ENCODE data around the gene RBM20. TPM values are rescaled to one million over a fixed set of nuclear protein-coding genes. Genes with fewer than 3 reads are reported as not detected.
A peak's percentile ranks its signal among the peaks of the same experiment; 100 is the strongest.

The RBM20 gene
- polyA plus RNA-seq, 1 donor = 0.96 TPM

- H3K4me1 ChIP-seq (ENCODE audit: control insufficient read depth, insufficient read depth, low read length) = peaks cover 36% of the 10 kb centered on the region
- H3K27me3 ChIP-seq (ENCODE audit: control insufficient read depth, insufficient read depth, low read length) = no peaks in the 10 kb centered on the region
- peak overlapping the region; percentile 96 for H3K27ac ChIP-seq (ENCODE audit: low read length)
- peak; percentile 76 to 89 for DNase-seq
- no peak overlapping the region for H3K4me3 ChIP-seq (ENCODE audit: low read length)
- H3K36me3 ChIP-seq (ENCODE audit: control insufficient read depth, insufficient read depth, low read length) = no peaks in the 10 kb centered on the region
- H3K9me3 ChIP-seq (ENCODE audit: control insufficient read depth, low read depth, low read length) = no peaks in the 10 kb centered on the region
- WGBS (ENCODE audit: insufficient coverage, low lambda C conversion rate) = 20% methylated on average over 1 of the region's 4 CpGs
These were observed 130.9 kb downstream of the RBM20 start for GRCh38 chr10:110775020-110775375.

GRCh38 chr10:110775406-110775805 is 131.3 kb downstream of the RBM20 start:
- Histone ChIP-seq H3K4me3 (ENCODE audit: low read length) (no peak overlapping the region), H3K9me3 (ENCODE audit: control insufficient read depth, low read depth, low read length) (no peaks in the 10 kb centered on the region), H3K36me3 (ENCODE audit: control insufficient read depth, insufficient read depth, low read length) (no peaks in the 10 kb centered on the region), H3K27me3 (ENCODE audit: control insufficient read depth, insufficient read depth, low read length) (no peaks in the 10 kb centered on the region), H3K27ac (ENCODE audit: low read length) (peak overlapping the region; percentile 96), H3K4me1 (ENCODE audit: control insufficient read depth, insufficient read depth, low read length) (peaks cover 36% of the 10 kb centered on the region)
- no CpG with 5 or more reads among the region's 4 CpGs for WGBS (ENCODE audit: insufficient coverage, low lambda C conversion rate)
- no peak for DNase-seq

DNA sequence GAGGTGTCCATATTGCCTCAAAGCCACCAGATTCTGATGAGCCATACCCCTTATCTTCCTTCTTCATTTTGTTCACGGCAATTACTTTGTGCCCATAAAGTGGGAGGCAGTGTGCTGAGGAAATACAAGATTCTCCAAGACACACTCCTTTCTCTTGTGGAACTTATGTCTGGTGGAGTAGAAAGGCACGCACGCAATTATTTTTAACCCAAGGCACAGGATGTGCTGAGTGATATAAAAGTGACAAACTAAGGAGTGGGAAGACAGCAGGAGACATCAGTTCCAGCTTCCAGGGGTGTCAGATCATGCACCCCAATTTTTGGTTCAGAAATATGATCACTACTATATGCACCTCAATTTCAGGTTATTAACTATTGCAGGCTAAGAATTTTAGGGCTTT is 132.9 kb downstream of the RBM20 start:
- peaks cover 36% of the 10 kb centered on the region for H3K4me1 ChIP-seq (ENCODE audit: control insufficient read depth, insufficient read depth, low read length)
- WGBS (ENCODE audit: insufficient coverage, low lambda C conversion rate) = no CpG with 5 or more reads among the region's 3 CpGs
- H3K4me3 ChIP-seq (ENCODE audit: low read length) = no peak overlapping the region
- H3K9me3 ChIP-seq (ENCODE audit: control insufficient read depth, low read depth, low read length) = no peaks in the 10 kb centered on the region
- H3K27ac ChIP-seq (ENCODE audit: low read length) = peak overlapping the region; percentile 3
- H3K27me3 ChIP-seq (ENCODE audit: control insufficient read depth, insufficient read depth, low read length) = no peaks in the 10 kb centered on the region
- no peaks in the 10 kb centered on the region for H3K36me3 ChIP-seq (ENCODE audit: control insufficient read depth, insufficient read depth, low read length)
- DNase-seq = no peak

GRCh38 chr10:110777661-110778060 is 133.5 kb downstream of the RBM20 start:
- no peaks in the 10 kb centered on the region for H3K9me3 ChIP-seq (ENCODE audit: control insufficient read depth, low read depth, low read length)
- no CpG with 5 or more reads among the region's 4 CpGs for WGBS (ENCODE audit: insufficient coverage, low lambda C conversion rate)
- no peak for DNase-seq

GRCh38 chr10:110778211-110778610 is 134.1 kb downstream of the RBM20 start:
- H3K4me3 ChIP-seq (ENCODE audit: low read length) = no peak overlapping the region
- H3K36me3 ChIP-seq (ENCODE audit: control insufficient read depth, insufficient read depth, low read length) = no peaks in the 10 kb centered on the region
- H3K27me3 ChIP-seq (ENCODE audit: control insufficient read depth, insufficient read depth, low read length) = no peaks in the 10 kb centered on the region
- WGBS (ENCODE audit: insufficient coverage, low lambda C conversion rate) = 80% methylated on average over 1 of the region's 1 CpG
- DNase-seq = no peak
- peaks cover 32% of the 10 kb centered on the region for H3K4me1 ChIP-seq (ENCODE audit: control insufficient read depth, insufficient read depth, low read length)
- H3K27ac ChIP-seq (ENCODE audit: low read length) = no peak overlapping the region
- no peaks in the 10 kb centered on the region for H3K9me3 ChIP-seq (ENCODE audit: control insufficient read depth, low read depth, low read length)

More at GRCh38 chr10:110777661-110778060, 133.5 kb downstream of the RBM20 start:
- H3K4me3 ChIP-seq (ENCODE audit: low read length) = no peak overlapping the region
- H3K4me1 ChIP-seq (ENCODE audit: control insufficient read depth, insufficient read depth, low read length) = peaks cover 36% of the 10 kb centered on the region
- no peaks in the 10 kb centered on the region for H3K36me3 ChIP-seq (ENCODE audit: control insufficient read depth, insufficient read depth, low read length)
- no peak overlapping the region for H3K27ac ChIP-seq (ENCODE audit: low read length)
- no peaks in the 10 kb centered on the region for H3K27me3 ChIP-seq (ENCODE audit: control insufficient read depth, insufficient read depth, low read length)

- H3K27ac ChIP-seq (ENCODE audit: low read length) = no peak overlapping the region
- WGBS (ENCODE audit: insufficient coverage, low lambda C conversion rate) = no CpG with 5 or more reads among the region's 3 CpGs
- H3K4me1 ChIP-seq (ENCODE audit: control insufficient read depth, insufficient read depth, low read length) = peaks cover 22% of the 10 kb centered on the region
- H3K36me3 ChIP-seq (ENCODE audit: control insufficient read depth, insufficient read depth, low read length) = no peaks in the 10 kb centered on the region
- H3K27me3 ChIP-seq (ENCODE audit: control insufficient read depth, insufficient read depth, low read length) = no peaks in the 10 kb centered on the region
- no peaks in the 10 kb centered on the region for H3K9me3 ChIP-seq (ENCODE audit: control insufficient read depth, low read depth, low read length)
- H3K4me3 ChIP-seq (ENCODE audit: low read length) = no peak overlapping the region
- no peak for DNase-seq
These were observed 135.4 kb downstream of the RBM20 start for GRCh38 chr10:110779489-110779888.

DNA sequence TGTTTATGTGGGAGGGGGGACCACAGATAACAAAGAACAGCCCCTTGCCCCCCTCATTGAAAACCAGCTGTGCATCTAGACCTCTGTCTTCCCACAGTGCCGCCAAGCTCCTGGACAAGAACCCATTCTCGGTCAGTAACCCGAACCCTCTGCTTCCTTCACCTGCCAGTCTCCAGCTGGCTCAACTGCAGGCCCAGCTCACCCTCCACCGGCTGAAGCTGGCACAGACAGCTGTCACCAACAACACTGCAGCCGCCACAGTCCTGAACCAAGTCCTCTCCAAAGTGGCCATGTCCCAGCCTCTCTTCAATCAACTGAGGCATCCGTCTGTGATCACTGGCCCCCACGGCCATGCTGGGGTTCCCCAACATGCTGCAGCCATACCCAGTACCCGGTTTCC is 136.6 kb downstream of the RBM20 start:
- no peaks in the 10 kb centered on the region for H3K36me3 ChIP-seq (ENCODE audit: control insufficient read depth, insufficient read depth, low read length)
- peaks cover 14% of the 10 kb centered on the region for H3K4me1 ChIP-seq (ENCODE audit: control insufficient read depth, insufficient read depth, low read length)
- no CpG with 5 or more reads among the region's 8 CpGs for WGBS (ENCODE audit: insufficient coverage, low lambda C conversion rate)
- no peak overlapping the region for H3K4me3 ChIP-seq (ENCODE audit: low read length)
- H3K9me3 ChIP-seq (ENCODE audit: control insufficient read depth, low read depth, low read length) = no peaks in the 10 kb centered on the region
- no peaks in the 10 kb centered on the region for H3K27me3 ChIP-seq (ENCODE audit: control insufficient read depth, insufficient read depth, low read length)
- H3K27ac ChIP-seq (ENCODE audit: low read length) = no peak overlapping the region
- no peak for DNase-seq

DNA sequence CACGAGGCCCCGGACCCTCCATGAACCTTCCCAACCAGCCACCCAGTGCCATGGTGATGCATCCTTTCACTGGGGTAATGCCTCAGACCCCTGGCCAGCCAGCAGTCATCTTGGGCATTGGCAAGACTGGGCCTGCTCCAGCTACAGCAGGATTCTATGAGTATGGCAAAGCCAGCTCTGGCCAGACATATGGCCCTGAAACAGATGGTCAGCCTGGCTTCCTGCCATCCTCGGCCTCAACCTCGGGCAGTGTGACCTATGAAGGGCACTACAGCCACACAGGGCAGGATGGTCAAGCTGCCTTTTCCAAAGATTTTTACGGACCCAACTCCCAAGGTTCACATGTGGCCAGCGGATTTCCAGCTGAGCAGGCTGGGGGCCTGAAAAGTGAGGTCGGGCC is 137.0 kb downstream of the RBM20 start:
- no CpG with 5 or more reads among the region's 7 CpGs for WGBS (ENCODE audit: insufficient coverage, low lambda C conversion rate)

DNA sequence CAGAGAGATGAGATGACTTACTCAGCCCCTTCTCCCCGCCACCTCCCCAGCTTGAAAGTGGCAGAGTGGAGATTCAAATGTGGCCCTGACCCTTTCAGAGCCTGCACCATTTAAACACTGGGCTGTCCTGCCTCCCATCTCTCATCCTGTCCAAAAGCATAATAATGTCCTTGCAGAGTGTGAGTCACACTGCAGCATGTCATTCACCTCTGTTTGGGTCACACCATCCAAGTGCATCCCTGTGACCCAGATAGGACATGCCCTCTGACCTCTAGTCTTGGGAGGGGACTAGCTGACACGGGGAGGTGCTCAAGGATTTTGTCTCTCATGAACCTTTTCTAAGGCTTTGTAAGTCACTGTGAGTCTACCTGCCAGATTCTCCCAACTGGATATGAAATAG is 138.5 kb downstream of the RBM20 start:
- WGBS (ENCODE audit: insufficient coverage, low lambda C conversion rate) = no CpG with 5 or more reads among the region's 2 CpGs
- Histone ChIP-seq H3K27ac (ENCODE audit: low read length) (no peak overlapping the region), H3K4me3 (ENCODE audit: low read length) (no peak overlapping the region), H3K9me3 (ENCODE audit: control insufficient read depth, low read depth, low read length) (no peaks in the 10 kb centered on the region), H3K4me1 (ENCODE audit: control insufficient read depth, insufficient read depth, low read length) (no peaks in the 10 kb centered on the region), H3K36me3 (ENCODE audit: control insufficient read depth, insufficient read depth, low read length) (no peaks in the 10 kb centered on the region), H3K27me3 (ENCODE audit: control insufficient read depth, insufficient read depth, low read length) (no peaks in the 10 kb centered on the region)
- DNase-seq = no peak

More for the DNA sequence above, 137.0 kb downstream of the RBM20 start:
- no peaks in the 10 kb centered on the region for H3K9me3 ChIP-seq (ENCODE audit: control insufficient read depth, low read depth, low read length)
- no peaks in the 10 kb centered on the region for H3K27me3 ChIP-seq (ENCODE audit: control insufficient read depth, insufficient read depth, low read length)
- H3K4me3 ChIP-seq (ENCODE audit: low read length) = no peak overlapping the region
- H3K27ac ChIP-seq (ENCODE audit: low read length) = no peak overlapping the region
- H3K4me1 ChIP-seq (ENCODE audit: control insufficient read depth, insufficient read depth, low read length) = peaks cover 10% of the 10 kb centered on the region
- no peaks in the 10 kb centered on the region for H3K36me3 ChIP-seq (ENCODE audit: control insufficient read depth, insufficient read depth, low read length)
- no peak for DNase-seq

DNA sequence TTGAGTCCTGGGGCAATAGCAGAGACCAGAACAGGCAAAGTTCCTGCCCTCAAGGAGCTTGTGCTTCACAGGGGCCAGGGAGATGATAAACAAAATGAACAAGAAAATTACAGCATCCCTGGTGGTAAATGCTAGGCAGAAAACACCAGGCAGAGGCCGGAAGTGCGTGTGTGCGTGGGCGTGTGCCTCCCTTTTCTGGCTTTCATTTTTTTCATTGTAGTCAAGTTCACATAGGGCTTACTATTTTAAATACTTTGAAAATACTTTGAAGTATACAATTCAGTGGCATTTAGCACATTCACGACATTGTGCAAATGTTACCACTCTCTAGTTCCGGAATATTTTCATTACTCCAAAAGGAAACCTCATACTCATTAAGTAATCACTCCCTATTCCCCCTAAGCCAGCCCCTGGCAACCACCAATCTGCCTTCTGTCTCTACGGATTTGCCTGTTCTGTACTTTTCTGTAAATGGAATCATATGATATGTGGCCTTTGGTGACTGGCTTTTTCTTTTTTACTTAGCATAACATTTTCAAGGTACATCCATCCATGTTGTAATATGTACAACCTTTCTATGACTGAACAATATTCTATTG is 139.5 kb downstream of the RBM20 start:
- Histone ChIP-seq H3K27me3 (ENCODE audit: control insufficient read depth, insufficient read depth, low read length) (no peaks in the 10 kb centered on the region), H3K36me3 (ENCODE audit: control insufficient read depth, insufficient read depth, low read length) (no peaks in the 10 kb centered on the region), H3K4me3 (ENCODE audit: low read length) (no peak overlapping the region), H3K4me1 (ENCODE audit: control insufficient read depth, insufficient read depth, low read length) (peaks cover 6% of the 10 kb centered on the region), H3K27ac (ENCODE audit: low read length) (no peak overlapping the region), H3K9me3 (ENCODE audit: control insufficient read depth, low read depth, low read length) (no peaks in the 10 kb centered on the region)
- WGBS (ENCODE audit: insufficient coverage, low lambda C conversion rate) = no CpG with 5 or more reads among the region's 7 CpGs
- DNase-seq = no peak

DNA sequence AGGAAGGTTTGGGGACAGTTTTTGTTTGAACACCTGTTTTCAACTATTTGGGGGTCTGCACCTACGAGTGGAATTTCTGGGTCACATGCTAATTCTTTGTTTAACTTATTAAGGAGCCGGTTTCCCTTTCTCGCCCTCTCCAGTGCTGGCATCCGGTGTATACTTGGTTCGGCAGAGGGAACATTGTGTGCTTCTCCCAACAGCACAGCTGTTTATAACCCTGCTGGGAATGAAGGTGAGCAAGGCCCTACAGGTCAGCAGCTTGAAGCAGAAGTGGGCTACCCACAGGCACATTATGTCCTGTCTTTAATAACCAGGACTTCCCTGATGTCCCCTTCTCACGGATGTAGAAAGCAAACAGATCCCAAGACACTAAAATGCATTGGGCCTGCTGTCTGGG is 140.1 kb downstream of the RBM20 start:
- H3K27ac ChIP-seq (ENCODE audit: low read length) = no peak overlapping the region
- no peak for DNase-seq
- WGBS (ENCODE audit: insufficient coverage, low lambda C conversion rate) = no CpG with 5 or more reads among the region's 6 CpGs
- H3K27me3 ChIP-seq (ENCODE audit: control insufficient read depth, insufficient read depth, low read length) = no peaks in the 10 kb centered on the region
- no peaks in the 10 kb centered on the region for H3K36me3 ChIP-seq (ENCODE audit: control insufficient read depth, insufficient read depth, low read length)
- no peak overlapping the region for H3K4me3 ChIP-seq (ENCODE audit: low read length)
- no peaks in the 10 kb centered on the region for H3K9me3 ChIP-seq (ENCODE audit: control insufficient read depth, low read depth, low read length)
- H3K4me1 ChIP-seq (ENCODE audit: control insufficient read depth, insufficient read depth, low read length) = peaks cover 10% of the 10 kb centered on the region
